Activated CD4-positive, alpha-beta T cell treated with anti-CD3 and anti-CD28 coated beads, Interleukin-2, amount 50 U/mL, for 24 hours (primary cell): Measurements from ENCODE around the gene C1S.
"Not testable (repeated sequence)": the region's sequence is repeated elsewhere in the genome, so short reads cannot be mapped to it uniquely, and the experiment has no call there.

Source experiments
- DNase-seq, 2 donors: peaks; one replicate each; pipeline ENCODE4 v3.0.0-alpha.2; 2020; ENCODE audit warnings: low read depth in 1 of 2, low spot score in 1 of 2

Gene C1S

DNA sequence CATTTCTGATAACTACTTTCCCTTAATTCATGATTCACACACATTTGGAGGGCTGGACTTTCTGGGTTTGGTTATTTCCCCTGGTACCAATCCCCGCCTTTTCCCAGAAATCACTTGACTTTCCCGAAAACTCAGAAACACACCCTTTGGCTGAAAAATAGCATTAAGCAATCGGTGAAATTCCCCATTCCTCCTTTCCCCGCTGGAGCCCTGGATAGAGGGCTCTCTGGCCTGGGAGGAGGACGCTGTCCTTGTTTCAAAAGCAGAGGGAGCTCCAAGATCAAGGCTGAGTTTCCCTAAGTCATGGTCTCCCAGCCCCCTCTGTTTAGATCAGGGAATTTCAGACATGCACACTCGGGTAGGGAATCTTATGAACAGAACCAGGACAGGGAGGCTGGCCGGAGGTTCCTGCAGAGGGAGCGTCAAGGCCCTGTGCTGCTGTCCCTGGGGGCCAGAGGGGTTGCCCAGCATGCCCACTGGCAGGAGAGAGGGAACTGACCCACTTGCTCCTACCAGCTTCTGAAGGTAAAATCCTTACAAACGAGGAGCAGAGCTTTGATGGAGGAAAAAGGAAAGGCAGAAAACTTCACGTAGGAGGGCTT lies at the start of gene C1S:
C1S (plus strand) TSS at position 366 of the 602 bp plus-strand sequence. CDS start 1,195 bp downstream, outside the sequence.
- no peak for DNase-seq

DNA sequence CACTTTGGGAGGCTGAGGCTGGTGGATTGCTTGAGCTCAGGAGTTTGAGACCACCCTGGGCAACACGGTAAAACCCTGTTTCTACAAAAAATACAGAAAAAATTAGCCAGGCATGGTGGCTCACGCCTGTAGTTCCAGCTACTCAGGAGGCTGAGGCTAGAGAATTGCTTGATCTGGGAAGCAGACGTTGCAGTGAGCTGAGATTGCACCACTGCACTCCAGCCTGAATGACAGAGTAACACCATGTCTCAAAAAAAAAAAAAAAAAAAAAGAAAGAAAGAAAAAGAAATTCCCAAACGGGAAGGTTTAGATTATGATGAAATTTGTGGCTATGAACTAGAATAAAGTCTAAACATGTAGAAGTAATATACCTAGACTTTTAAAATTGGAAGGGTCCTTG lies 49.1 kb upstream of the C1S start:
- DNase-seq, result not testable (repeated sequence)

DNA sequence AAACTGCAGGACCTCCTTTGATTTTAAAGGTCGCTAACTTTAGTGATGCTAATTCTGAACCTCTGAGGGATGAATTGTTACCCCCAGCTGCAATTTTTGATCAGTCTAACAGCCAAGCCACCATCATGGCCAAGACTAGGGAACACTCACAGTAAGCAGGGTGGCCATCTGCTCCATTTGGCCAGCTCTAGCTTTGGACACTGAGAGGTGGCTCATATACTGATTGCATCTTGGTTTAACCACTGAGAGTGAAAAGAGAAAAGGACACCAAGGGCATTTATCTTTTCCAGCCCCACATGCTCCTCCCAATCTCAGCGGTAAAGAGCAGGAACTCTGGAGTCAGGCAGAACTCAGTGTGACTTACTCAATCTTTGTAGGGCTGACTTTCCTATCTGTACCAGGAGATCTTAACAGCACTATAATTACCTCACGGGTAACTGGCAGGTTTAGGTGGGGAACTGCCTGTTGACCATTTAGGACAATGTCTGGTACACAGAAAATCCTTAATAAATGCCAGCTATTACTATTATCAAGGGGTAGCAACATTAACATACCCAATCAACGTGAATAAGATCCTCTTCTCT lies 48.4 kb upstream of the C1S start:
- DNase-seq, result no peak

DNA sequence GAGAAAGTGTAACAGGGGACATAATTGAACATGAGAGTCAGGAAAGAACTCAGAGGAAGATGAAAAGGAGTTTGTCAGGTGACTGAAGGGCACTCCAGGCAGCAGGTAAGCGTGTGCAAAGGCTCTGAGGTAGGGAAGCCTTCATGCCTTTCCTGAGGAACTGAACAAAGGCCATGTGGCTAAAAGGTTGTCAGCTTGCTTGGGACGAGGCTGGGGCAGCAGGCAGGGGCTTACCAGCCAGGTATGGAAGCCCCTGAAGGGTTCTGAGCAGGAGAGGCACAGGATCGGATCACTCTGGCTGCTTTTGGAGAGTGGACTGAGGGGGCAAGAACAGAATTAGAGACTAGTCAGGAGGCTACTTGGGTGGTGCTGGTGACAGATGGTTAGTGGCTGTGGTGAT lies 47.4 kb upstream of the C1S start:
- no peak for DNase-seq

DNA sequence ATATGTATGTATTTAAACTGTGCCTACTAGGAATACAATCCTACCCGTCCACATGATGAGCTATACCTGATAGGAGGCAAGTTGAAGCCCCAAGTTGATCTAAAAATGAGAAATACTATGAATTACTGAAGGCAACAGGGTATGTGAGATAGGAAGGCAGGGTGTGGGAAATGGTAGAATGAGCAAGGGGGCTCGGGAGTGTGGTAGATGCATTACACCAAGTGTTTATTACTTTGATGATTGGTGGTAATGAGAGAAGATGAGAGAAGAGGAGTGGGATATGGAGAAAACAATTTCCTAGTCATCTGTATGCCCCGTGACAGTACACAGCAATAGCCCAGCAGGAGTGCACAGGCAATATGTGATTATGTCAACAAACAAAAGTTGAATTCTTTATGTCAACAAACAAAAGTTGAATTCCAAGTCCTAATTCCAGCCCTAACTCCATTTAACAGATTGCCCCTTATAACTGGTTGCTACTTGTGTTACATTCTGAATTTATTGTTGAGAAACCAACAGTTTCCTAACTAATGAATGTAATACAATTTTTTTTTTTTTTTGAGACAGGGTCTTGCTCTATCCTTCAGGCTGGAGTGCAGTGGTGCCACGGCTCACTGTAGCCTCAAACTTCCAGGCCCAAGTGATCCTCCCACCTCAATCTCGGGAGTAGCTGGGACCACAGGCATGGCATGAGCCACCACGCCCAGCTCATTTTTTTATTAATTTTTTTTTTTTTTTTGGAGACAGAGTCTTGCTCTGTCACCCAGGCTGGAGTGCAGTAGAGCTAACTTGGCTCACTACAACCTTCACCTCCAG lies 44.8 kb upstream of the C1S start:
- no peak for DNase-seq

DNA sequence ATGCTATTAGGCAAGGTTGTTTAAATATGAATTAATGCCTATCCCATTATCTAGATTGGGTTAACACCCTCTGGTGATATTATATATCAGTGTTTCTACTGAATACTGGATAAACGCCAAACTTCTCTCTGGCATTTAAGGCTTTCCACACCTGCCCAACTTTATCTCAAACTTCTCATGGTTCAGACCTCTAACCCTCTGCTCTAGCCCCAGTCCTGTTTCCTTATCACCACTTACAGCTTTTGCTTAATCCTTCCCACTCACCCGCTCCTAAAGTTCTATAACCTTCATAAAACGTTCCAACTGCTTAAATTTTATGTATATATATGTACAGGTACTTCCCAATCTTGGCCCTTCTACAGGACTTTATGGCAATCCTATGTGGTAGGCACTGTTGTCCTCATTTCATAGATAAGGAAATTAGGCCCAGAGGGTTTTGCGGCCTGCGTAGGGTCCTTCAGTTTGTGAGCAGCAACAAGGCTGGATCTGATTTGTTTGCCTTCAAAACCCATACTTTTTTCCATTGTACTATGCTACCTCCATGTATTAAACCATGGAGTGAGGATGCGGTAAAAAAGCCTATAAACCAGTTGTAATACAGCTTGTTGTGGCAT lies 43.5 kb upstream of the C1S start:
- DNase-seq, result no peak

DNA sequence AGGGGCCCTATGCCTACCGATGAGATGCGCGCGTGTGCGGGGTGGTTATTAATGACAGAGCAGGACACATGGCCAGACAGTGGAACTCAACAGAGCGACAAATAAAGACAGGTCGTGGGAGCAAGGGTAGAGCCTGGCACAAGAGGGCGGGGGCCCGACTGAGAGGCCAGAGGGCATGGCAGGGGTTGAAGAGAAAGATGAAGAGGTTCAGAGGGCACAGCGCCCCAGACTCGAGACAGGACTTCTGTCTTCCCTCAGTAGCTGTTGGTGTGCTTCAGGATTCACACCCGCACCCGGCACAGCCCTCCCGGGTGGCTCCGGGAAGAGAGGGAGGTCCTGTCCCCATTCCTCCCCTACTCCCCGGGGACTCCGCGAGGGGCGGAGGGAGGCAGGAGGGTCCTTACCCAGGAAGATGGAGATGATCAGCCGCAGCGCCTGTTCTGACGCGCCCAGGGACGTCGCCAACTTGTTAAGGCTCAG lies 42.6 kb upstream of the C1S start:
- no peak for DNase-seq

DNA sequence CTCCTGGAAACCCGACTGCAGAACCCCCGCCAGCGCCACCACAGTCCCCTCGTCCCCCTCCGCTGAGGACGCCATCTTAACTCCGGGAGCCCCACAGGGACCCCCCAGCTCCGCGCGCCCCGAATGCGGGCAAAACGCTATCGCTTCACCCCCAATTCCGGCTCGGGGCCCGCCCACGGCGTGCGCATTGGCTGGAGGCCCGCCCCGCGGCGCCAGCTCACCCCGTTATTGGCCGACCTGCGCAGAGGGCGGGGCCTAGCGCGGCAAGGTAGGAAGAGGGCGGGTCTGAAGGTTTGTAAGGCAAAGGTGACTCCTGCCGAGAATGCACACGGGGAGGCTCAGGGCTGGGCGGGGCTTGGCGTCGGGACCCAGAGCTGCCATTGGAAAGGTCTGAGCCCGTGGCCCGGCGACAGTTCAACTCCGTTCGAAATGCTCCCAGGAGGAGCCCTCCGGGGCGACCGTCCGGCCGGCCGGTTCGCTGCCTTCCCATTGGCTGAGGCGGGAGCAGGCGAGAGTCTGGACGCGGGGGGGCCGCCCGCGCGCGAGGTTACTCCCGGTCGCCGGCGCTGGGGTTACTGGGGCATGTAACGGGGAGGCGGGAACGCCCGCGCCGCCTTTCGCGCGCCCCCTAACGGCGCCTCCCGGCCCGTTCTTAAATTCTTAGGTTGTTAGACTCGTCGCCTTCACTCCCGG lies 42.0 kb upstream of the C1S start, which contains the start of gene LPCAT3:
LPCAT3 (minus strand) TSS at position 127 of the 693 bp plus-strand sequence; CDS start at position 75, 52 bp downstream.
- DNase-seq, result peak; percentile 92 to 93

DNA sequence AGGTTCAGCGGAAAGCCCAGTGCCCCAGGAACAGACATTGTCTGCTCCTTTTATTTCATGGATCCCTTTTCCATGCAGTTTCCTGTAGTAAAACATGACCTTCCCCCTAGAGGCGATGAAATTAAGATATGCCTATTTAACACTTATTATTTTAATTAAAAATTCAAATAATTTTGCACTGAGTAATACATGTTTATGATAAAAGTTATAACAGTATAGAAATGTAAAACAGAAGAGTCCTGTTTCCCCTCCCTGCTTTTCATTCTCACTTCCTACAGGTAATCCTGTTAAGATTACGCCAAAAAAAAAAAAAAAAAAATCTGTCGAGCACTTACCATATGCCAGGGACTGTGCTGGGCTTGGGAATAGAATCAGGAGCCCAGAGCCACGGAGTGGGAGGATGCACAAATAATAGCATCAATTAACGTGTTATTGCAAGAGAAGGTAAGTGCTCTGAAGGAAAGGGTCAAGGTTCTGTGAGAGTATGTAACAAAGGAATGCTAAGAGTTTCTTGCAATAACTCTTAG lies 41.4 kb upstream of the C1S start:
- no peak for DNase-seq

DNA sequence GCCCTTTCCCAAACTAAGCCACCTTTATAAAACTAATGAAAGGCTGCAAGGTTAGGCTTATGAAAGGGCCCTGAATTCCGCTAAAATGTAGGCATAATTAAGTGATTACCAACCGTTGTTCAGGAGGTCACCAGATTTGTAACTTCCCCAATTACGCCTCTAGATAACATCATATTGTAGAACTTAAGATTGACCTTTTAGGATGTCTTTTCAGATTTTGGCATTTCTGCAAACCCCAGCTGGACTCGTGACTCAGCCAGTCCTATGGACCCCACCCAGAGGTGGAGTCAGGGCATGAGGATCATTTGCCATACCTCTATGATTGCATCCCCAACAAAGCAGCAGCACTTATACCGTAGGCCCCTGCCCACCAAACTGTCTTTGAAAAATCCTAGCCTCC lies 38.6 kb upstream of the C1S start:
- no peak for DNase-seq

DNA sequence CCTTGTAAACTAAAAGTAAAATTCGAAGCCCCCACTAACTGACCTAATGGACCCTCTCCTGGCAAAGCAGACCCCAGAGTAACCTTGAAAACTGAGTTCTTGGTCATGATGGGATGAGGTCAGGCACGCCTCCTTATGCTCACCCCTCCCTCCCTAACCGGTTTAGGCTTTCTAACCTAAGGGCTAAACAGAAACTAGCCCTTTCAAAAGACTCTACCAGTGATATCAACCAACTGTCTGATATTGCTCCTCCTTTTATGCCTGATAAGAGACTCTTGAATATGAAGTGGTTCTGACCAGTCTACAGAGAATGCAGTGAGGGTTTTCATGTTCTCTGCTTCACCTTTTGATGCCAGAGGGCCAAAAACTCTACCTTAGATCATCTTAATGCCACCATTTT lies 37.4 kb upstream of the C1S start:
- DNase-seq, result no peak

DNA sequence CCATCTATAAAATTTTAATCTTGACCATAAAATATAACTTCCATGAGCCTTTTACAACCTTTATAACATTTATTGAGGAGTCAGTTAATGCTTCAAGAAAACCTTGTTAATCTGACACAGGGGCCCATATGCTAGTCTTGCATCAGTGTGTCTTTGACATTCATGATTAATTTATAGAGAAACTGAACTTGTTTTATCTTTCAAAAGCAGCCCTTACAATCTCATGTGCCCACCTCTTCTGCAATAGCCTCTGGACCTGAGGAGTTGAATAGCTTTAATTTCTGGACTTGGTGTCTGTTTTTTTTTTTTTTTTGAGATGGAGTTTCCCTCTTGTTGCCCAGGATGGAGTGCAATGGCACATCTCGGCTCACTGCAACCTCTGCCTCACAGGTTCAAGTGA lies 33.7 kb upstream of the C1S start:
- no peak for DNase-seq

DNA sequence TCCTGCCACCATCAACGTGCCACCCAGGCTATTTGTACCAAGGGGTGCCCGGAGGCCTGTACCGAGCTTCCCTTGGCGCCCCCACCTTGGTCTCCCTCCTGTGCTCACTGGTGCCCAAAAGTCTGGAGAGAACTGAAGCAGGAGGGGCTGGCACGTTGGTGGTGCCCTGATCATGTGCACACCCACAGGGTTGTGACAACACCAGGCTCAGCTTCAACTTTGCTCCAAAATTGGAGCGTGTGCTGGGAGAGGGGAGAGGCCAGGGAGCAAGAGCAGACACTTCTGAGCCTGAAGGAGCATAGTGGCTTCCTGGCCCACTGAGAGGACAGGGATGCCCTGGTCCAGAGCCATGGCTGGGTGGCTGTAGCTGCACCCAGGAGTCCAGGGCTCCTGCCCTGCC lies 29.2 kb upstream of the C1S start:
- DNase-seq, result no peak

DNA sequence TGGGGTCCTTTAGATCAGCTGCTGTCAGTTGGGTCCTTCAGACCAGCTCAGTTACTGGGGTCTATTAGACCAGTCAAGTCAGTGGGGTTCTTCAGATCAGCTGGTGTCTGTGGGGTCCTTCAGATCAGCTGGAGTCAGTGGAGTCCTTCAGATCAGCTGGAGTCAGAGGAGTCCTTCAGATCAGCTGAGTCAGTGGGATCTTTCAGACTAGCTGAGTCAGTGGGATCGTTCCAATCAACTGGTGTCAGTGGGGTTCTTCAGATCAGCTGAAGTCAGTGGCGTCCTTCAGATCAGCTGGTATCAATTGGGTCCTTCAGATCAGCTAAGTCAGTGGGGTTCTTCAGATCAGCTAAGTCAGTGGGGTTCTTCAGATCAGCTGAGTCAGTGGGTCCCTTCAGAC lies 27.5 kb upstream of the C1S start:
- no peak for DNase-seq

DNA sequence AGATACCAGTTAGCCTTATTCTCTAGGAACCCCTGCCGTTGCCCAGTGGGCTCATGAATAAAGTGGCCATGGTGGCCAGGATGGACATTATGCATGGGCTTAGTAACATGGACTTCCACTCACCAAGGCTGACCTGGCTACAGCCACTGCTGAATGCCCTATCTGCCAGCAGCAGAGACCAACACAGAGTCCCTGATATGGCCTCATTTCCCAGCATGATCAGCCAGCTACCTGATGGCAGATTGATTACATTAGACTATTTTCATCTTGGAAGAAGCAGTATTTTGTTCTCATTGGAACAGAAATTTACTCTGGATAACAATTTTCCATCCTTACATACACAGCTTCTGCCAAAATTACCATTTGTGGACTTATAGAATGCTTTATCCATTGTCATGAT lies 26.1 kb upstream of the C1S start:
- DNase-seq, result no peak

DNA sequence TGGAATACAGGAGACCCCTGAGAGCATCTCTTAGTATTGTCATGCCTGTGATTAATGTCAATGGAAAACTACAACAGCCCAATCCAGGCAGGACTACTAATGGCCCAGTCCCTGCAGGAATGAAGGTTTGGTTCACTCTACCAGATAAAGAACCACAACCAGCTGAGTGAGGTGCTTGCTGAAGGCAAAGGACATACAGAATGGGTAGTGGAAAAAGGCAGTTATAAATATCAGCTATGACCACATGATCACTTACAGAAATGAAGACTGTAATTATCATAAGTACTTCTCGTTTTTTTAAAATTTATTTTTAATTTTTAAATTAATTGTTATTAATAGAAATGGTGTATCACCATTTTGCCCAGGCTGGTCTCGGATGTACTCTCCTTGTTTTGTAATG lies 25.1 kb upstream of the C1S start:
- DNase-seq, result no peak

DNA sequence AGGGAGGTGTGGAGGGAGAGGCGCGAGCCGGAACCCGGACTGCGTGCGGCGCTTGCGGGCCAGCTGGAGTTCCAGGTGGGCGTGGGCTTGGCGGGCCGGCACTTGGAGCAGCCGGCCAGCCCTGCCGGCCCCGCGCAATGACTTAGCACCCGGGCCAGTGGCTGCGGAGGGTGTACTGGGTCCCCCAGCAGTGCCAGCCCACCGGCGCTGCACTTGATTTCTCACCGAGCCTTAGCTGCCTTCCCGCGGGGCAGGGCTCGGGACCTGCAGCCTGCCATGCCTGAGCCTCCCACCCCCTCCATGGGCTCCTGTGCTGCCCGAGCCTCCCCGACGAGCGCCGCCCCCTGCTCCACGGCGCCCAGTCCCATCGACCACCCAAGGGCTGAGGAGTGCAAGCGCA lies 23.1 kb upstream of the C1S start:
- DNase-seq, result not testable (repeated sequence)

DNA sequence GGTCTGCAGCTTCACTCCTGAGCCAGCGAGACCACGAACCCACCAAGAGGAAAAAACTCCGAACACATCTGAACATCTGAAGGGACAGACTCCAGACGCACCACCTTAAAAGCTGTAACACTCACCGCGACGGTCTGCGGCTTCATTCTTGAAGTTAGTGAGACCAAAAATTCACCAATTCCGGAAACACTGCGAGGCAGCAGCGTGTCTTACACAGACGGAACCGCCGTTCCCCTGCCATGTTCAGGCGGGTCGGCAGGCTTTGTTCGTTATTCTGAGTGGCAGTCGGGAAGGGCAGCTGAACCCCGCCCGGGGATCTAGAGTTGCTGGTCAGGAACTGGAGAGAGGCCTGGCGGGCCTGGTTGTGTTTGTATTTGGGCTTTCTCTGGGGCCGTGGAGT lies 21.9 kb upstream of the C1S start:
- no peak for DNase-seq

DNA sequence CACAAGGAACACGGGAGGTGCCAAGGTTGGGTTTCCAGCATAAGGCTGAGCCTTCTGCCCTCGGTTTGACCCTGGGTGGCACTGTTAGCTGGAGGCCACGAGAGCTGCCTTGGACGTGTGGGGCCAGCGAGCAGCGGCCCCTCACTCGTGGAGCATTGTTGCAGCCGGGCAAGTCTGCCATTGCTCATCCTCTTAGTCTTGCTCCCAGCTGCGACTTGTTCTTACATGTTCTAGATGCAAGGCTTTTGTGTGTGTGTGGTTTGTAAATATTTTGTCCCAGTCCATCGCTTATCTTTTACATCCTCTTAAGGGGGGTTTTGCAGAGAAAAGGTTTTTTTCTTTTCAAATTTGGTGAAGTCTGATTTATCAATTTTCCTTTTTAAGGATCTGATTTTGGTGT lies 21.1 kb upstream of the C1S start:
- no peak for DNase-seq

DNA sequence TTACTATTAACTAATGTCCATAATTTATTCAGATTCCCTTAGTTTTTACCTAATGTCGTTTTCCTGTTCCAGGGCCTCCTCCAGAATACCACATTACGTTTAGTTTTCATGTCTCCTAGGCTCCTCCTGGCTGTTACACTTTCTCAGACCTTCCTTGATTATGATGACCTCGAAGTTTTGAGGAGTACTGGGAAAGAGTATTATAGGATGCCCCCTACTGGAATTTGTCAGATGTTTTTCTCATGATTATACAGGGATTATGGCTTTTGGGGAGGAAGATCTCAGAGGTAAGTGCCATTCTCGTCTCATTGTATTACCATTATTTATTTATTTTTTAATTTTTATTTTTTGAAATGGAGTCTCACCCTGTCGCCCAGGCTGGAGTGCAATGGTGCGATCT lies 17.7 kb upstream of the C1S start:
- no peak for DNase-seq

DNA sequence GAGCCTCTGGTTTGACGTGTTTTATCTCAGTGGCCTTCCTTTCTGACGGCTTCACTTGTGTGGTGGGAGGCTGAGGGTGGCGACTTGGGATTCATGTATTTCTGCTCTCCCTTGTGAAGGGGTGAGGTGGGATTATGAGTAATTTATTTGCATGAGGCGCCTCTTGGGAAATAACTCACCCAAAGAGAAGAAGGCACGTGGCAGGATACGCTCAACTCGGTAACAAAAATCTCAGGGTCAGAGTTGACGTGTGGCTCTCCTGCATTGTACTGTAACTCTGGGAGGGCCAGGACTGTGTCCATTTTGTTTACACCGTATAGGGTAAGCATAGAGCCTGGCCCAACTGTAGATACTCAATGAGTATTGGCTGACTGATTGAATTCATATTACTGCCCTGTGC lies 14.6 kb upstream of the C1S start:
- DNase-seq, result no peak
